ENCODE data around the gene PTGIS. TPM values are rescaled to one million over a fixed set of nuclear protein-coding genes. Genes with fewer than 3 reads are reported as not detected.

The PTGIS gene
- total RNA-seq, 1 experiment from 2014 or later, result 20.0 TPM

GRCh38 chr20:49483018-49483695 is 84.8 kb downstream of the PTGIS start:
- no peak overlapping the region for H3K14ac ChIP-seq (ENCODE audit: insufficient read depth, low read length)
- no peak overlapping the region for H2AFZ ChIP-seq (ENCODE audit: low read length)
- no peak overlapping the region for H3K23ac ChIP-seq (ENCODE audit: insufficient read length, low read depth, low read length)
- no peak overlapping the region for H2BK12ac ChIP-seq (ENCODE audit: insufficient read length, low read depth, low read length)
- H3K4me1 ChIP-seq (ENCODE audit: insufficient read depth, low read length), result no peaks in the 10 kb centered on the region
- H4K5ac ChIP-seq (ENCODE audit: insufficient read length, low read depth, low read length), result no peak overlapping the region
- TF ChIP-seq, protein P1, sequence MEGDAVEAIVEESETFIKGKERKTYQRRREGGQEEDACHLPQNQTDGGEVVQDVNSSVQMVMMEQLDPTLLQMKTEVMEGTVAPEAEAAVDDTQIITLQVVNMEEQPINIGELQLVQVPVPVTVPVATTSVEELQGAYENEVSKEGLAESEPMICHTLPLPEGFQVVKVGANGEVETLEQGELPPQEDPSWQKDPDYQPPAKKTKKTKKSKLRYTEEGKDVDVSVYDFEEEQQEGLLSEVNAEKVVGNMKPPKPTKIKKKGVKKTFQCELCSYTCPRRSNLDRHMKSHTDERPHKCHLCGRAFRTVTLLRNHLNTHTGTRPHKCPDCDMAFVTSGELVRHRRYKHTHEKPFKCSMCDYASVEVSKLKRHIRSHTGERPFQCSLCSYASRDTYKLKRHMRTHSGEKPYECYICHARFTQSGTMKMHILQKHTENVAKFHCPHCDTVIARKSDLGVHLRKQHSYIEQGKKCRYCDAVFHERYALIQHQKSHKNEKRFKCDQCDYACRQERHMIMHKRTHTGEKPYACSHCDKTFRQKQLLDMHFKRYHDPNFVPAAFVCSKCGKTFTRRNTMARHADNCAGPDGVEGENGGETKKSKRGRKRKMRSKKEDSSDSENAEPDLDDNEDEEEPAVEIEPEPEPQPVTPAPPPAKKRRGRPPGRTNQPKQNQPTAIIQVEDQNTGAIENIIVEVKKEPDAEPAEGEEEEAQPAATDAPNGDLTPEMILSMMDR (conservative IDR thresholded peaks at IDR 0.05), result no peak
- peak overlapping the region; percentile 54 to 78 for H3K4me3 Mint-ChIP-seq
- H3K4me1 Mint-ChIP-seq, result peaks cover 2 to 10% of the 10 kb centered on the region in 2 experiments; a peak in 2 of 4 replicates
- no peak overlapping the region for H3K18ac ChIP-seq (ENCODE audit: insufficient read length, low read depth, low read length)
- H3K23me2 ChIP-seq (ENCODE audit: insufficient read length, low read depth, low read length, poor library complexity, severe bottlenecking), result peaks cover 14% of the 10 kb centered on the region
- no peak overlapping the region for H2BK20ac ChIP-seq (ENCODE audit: low read depth, low read length, poor library complexity, severe bottlenecking)
- H3T11ph ChIP-seq (ENCODE audit: low read length), result no peak overlapping the region
- H3K27ac ChIP-seq (ENCODE audit: insufficient read length, low read depth, low read length), result no peak overlapping the region
- H3K27me3 Mint-ChIP-seq (ENCODE audit: low read depth), result peaks cover 57% of the 10 kb centered on the region
- no peaks in the 10 kb centered on the region for H4K20me1 ChIP-seq (ENCODE audit: control insufficient read depth, insufficient read depth, insufficient read length)
- H3K9me3 Mint-ChIP-seq, result no peaks in the 10 kb centered on the region; a peak in 1 of 5 replicates
- peak overlapping the region; percentile 69 for H3K4me2 ChIP-seq (ENCODE audit: insufficient read depth, insufficient read length, low read length)
- no peaks in the 10 kb centered on the region for H3K79me2 ChIP-seq (ENCODE audit: insufficient read depth, low read length)
- H3K79me1 ChIP-seq (ENCODE audit: insufficient read depth, low read depth, low read length, poor library complexity, severe bottlenecking), result no peaks in the 10 kb centered on the region
- H4K91ac ChIP-seq (ENCODE audit: insufficient read length, low read depth, low read length), result no peak overlapping the region
- peaks cover 0 to 5% (median 2%) of the 10 kb centered on the region in 3 experiments; a peak in 3 of 7 replicates for H3K36me3 Mint-ChIP-seq (ENCODE audit: insufficient read depth in 1 of 3, low read depth in 3 of 3)
- DNase-seq, result peak; percentile 61
- no CpG with 5 or more reads among the region's 27 CpGs for WGBS (ENCODE audit: extremely low coverage, insufficient read length, low lambda C conversion rate)
- no peaks in the 10 kb centered on the region for H3K9me3 ChIP-seq (ENCODE audit: control insufficient read depth, low read depth, low read length)
- no peak overlapping the region for H2AK5ac ChIP-seq (ENCODE audit: insufficient read length, low read length)
- no peak overlapping the region for H4K8ac ChIP-seq (replicated peaks; ENCODE audit: insufficient read length, low read depth, low read length)
- no peak overlapping the region for H3K9ac ChIP-seq (ENCODE audit: extremely low read depth, insufficient read length, low read length)
- H2BK15ac ChIP-seq (ENCODE audit: low read depth, low read length), result no peak overlapping the region
- no peak overlapping the region for H3K27ac Mint-ChIP-seq
- no peak overlapping the region for H3K56ac ChIP-seq (ENCODE audit: insufficient read length, low read depth, low read length)
- no peaks in the 10 kb centered on the region; the same call in 1 of the 2 replicates for H3K27me3 ChIP-seq (ENCODE audit: insufficient read depth, low read length)
- no peak overlapping the region for H2BK5ac ChIP-seq (ENCODE audit: insufficient read length, low read length)
- no peak overlapping the region for H3K4ac ChIP-seq (ENCODE audit: low read depth, low read length)
- H2BK120ac ChIP-seq (ENCODE audit: low read depth, low read length, poor library complexity, severe bottlenecking), result no peak overlapping the region

All from H9 (cell line).